ENCODE results near the gene FSCN2. TPM values are rescaled to one million over a fixed set of nuclear protein-coding genes. Genes with fewer than 3 reads are reported as not detected.

The FSCN2 gene
- total RNA-seq, 1 donor, result 5.1 TPM

GRCh38 chr17:81558115-81558468 lies 29.9 kb downstream of the FSCN2 start:
- Histone ChIP-seq H3K4me1 (ENCODE audit: insufficient read depth, low read length) (peaks cover 46% of the 10 kb centered on the region), H3K27me3 (ENCODE audit: insufficient read depth, low read length) (no peaks in the 10 kb centered on the region), H3K36me3 (ENCODE audit: insufficient read depth, low read length) (peaks cover 50% of the 10 kb centered on the region), H3K4me2 (ENCODE audit: insufficient read depth, low read length) (no peak overlapping the region), H3K79me2 (ENCODE audit: insufficient read depth, low read length) (peaks cover 3% of the 10 kb centered on the region), H3K9me3 (ENCODE audit: low read depth, low read length) (no peaks in the 10 kb centered on the region), H3K27ac (ENCODE audit: low read depth, low read length) (no peak overlapping the region), H2AFZ (ENCODE audit: low read length) (no peak overlapping the region), H3K4me3 (ENCODE audit: insufficient read depth, low read length) (no peak overlapping the region), H4K20me1 (ENCODE audit: insufficient read depth, low read length) (peaks cover 12% of the 10 kb centered on the region)
- TF ChIP-seq CTCF (IDR thresholded peaks at IDR 0.05; ENCODE audit: extremely low read depth, low read depth, low read length), result no peak
- DNase-seq (ENCODE audit: insufficient read length, low spot score, missing footprints), result no peak

- Histone ChIP-seq H4K20me1 (ENCODE audit: insufficient read depth, low read length) (peaks cover 4% of the 10 kb centered on the region), H3K36me3 (ENCODE audit: insufficient read depth, low read length) (peaks cover 61% of the 10 kb centered on the region), H3K9me3 (ENCODE audit: low read depth, low read length) (no peaks in the 10 kb centered on the region), H3K4me1 (ENCODE audit: insufficient read depth, low read length) (peaks cover 45% of the 10 kb centered on the region), H3K4me3 (ENCODE audit: insufficient read depth, low read length) (no peak overlapping the region), H3K4me2 (ENCODE audit: insufficient read depth, low read length) (no peak overlapping the region), H3K79me2 (ENCODE audit: insufficient read depth, low read length) (peaks cover 3% of the 10 kb centered on the region), H2AFZ (ENCODE audit: low read length) (no peak overlapping the region), H3K27ac (ENCODE audit: low read depth, low read length) (no peak overlapping the region), H3K27me3 (ENCODE audit: insufficient read depth, low read length) (no peaks in the 10 kb centered on the region)
- peak; percentile 40 for TF ChIP-seq CTCF (IDR thresholded peaks at IDR 0.05; ENCODE audit: extremely low read depth, low read depth, low read length)
- peak; percentile 88 for DNase-seq (ENCODE audit: insufficient read length, low spot score, missing footprints)
These were observed 31.0 kb downstream of the FSCN2 start for GRCh38 chr17:81558941-81559806.

GRCh38 chr17:81561494-81561885 lies 33.3 kb downstream of the FSCN2 start:
- peak; percentile 85 for DNase-seq (ENCODE audit: insufficient read length, low spot score, missing footprints)
- peaks cover 57% of the 10 kb centered on the region for H3K4me1 ChIP-seq (ENCODE audit: insufficient read depth, low read length)

More at GRCh38 chr17:81561494-81561885, 33.3 kb downstream of the FSCN2 start:
- no peaks in the 10 kb centered on the region for H3K9me3 ChIP-seq (ENCODE audit: low read depth, low read length)
- no peaks in the 10 kb centered on the region for H3K27me3 ChIP-seq (ENCODE audit: insufficient read depth, low read length)
- H3K4me3 ChIP-seq (ENCODE audit: insufficient read depth, low read length), result no peak overlapping the region
- no peak for TF ChIP-seq CTCF (IDR thresholded peaks at IDR 0.05; ENCODE audit: extremely low read depth, low read depth, low read length)
- H4K20me1 ChIP-seq (ENCODE audit: insufficient read depth, low read length), result peaks cover under 1% of the 10 kb centered on the region
- peaks cover 13% of the 10 kb centered on the region for H3K79me2 ChIP-seq (ENCODE audit: insufficient read depth, low read length)
- H2AFZ ChIP-seq (ENCODE audit: low read length), result no peak overlapping the region
- peaks cover 75% of the 10 kb centered on the region for H3K36me3 ChIP-seq (ENCODE audit: insufficient read depth, low read length)
- H3K27ac ChIP-seq (ENCODE audit: low read depth, low read length), result peak overlapping the region; percentile 65
- H3K4me2 ChIP-seq (ENCODE audit: insufficient read depth, low read length), result no peak overlapping the region

Measured in osteoblast (primary cell).